BJ (cell line): ENCODE measurements around the gene HTR7. TPM values are rescaled to one million over a fixed set of nuclear protein-coding genes. Genes with fewer than 3 reads are reported as not detected.

Experiments used
- CTCF ChIA-PET: fragments of 350-600 bp; formaldehyde crosslinking; extraction: SDS; loops from one replicate; lab custom pipeline; 2021; ENCODE audit warnings: antibody characterized with exemption, inconsistent platforms; lab: Yijun Ruan, JAX
- POLR2A ChIA-PET: fragments of 300-600 bp; sonication (Branson Sonifier 250); formaldehyde crosslinking; extraction: SDS; loops from one replicate; lab custom pipeline; 2021; ENCODE audit warnings: antibody characterized with exemption; lab: Charles Lee
- DNase-seq: peaks from one replicate; pipeline ENCODE4 v3.0.0-alpha.2; 2011; ENCODE audit warnings: low read depth
- H3K27me3 ChIP-seq: 2 replicates; pipeline ENCODE4 v1.6.0; 2011; ENCODE audit warnings: low read length; ENCODE audit not compliant: control insufficient read depth, insufficient read depth
- H3K36me3 ChIP-seq: 2 replicates; pipeline ENCODE4 v1.5.1; 2011; ENCODE audit warnings: low read length; ENCODE audit not compliant: control insufficient read depth, insufficient read depth
- H3K4me3 ChIP-seq: 2 replicates; pipeline ENCODE4 v1.5.1; 2011; ENCODE audit warnings: low read depth, mild to moderate bottlenecking, control low read depth, low read length
- CTCF ChIP-seq: IDR thresholded peaks from 2 replicates; pipeline ENCODE4 v1.5.1; 2011; ENCODE audit warnings: low read depth, mild to moderate bottlenecking, control low read depth, inconsistent platforms, low read length, moderate library complexity; ENCODE audit not compliant: insufficient read depth
- polyA plus RNA-seq: library from polyadenylated mRNA; depleted of rRNA; stranded (reverse); fragments of >200 nt; gene quantifications from 2 replicates; pipeline ENCODE4 v1.2.3, GENCODE V29; 2011

The HTR7 gene
- polyA plus RNA-seq, 1 experiment: 0.16 TPM

GRCh38 chr10:90787393-90788198 lies 70.2 kb downstream of the HTR7 start:
- CTCF ChIA-PET: interaction anchor here (0.5 to 3.7 kb wide), 35 partner anchors 9 to 1356 kb away, joined by 3 to 26 read pairs (median 4); partner anchors contain the start of gene HTR7
- POLR2A ChIA-PET: no interaction called here

GRCh38 chr10:90785782-90786181 lies 72.1 kb downstream of the HTR7 start:
- no peak for DNase-seq
- CTCF ChIA-PET: interaction anchor here (1.0 to 3.7 kb wide), 6 partner anchors 12 to 991 kb away, joined by 3 to 26 read pairs (median 10); no protein-coding TSS in a partner anchor
- no peaks in the 10 kb centered on the region for H3K36me3 ChIP-seq
- H3K4me3 ChIP-seq: no peak overlapping the region
- TF ChIP-seq CTCF: no peak
- H3K27me3 ChIP-seq: peaks cover 3% of the 10 kb centered on the region
- POLR2A ChIA-PET: no interaction called here

More at GRCh38 chr10:90787393-90788198, 70.2 kb downstream of the HTR7 start:
- TF ChIP-seq CTCF: peak; percentile 88
- no peak for DNase-seq
- H3K36me3 ChIP-seq: no peaks in the 10 kb centered on the region
- no peak overlapping the region for H3K4me3 ChIP-seq
- peaks cover 3% of the 10 kb centered on the region for H3K27me3 ChIP-seq

GRCh38 chr10:90784771-90785170 lies 73.1 kb downstream of the HTR7 start:
- no peak for TF ChIP-seq CTCF
- H3K4me3 ChIP-seq: no peak overlapping the region
- DNase-seq: no peak
- ChIA-PET POLR2A (no interaction called here), CTCF (interaction anchor here (1.0 kb wide), 1 partner anchor 32 kb away, joined by 3 read pairs; no protein-coding TSS in a partner anchor)
- H3K36me3 ChIP-seq: no peaks in the 10 kb centered on the region
- peaks cover 3% of the 10 kb centered on the region for H3K27me3 ChIP-seq

- ChIA-PET POLR2A (no interaction called here), CTCF (no interaction called here)
- H3K4me3 ChIP-seq: no peak overlapping the region
- no peaks in the 10 kb centered on the region for H3K27me3 ChIP-seq
- DNase-seq: no peak
- TF ChIP-seq CTCF: no peak
- H3K36me3 ChIP-seq: no peaks in the 10 kb centered on the region
Observed at GRCh38 chr10:90780488-90780887, 77.4 kb downstream of the HTR7 start.

- H3K4me3 ChIP-seq: no peak overlapping the region
- ChIA-PET CTCF (interaction anchor here (2.7 kb wide), 1 partner anchor 8 kb away, joined by 18 read pairs; no protein-coding TSS in a partner anchor), POLR2A (no interaction called here)
- no peaks in the 10 kb centered on the region for H3K36me3 ChIP-seq
- peak; percentile 24; the same call in 1 of the 2 replicates for TF ChIP-seq CTCF
- no peak for DNase-seq
- H3K27me3 ChIP-seq: no peaks in the 10 kb centered on the region
Observed at GRCh38 chr10:90779548-90779947, 78.3 kb downstream of the HTR7 start.
